Stimulated activated CD8-positive, alpha-beta memory T cell treated with anti-CD3 and anti-CD28 coated beads, Interleukin-4, amount 100 ng/mL, for 4 hours (primary cell): ENCODE measurements around the gene TNNT3.

Source experiments
- DNase-seq, 2 donors: peaks; one replicate each; pipeline ENCODE4 v3.0.0-alpha.2; 2020; ENCODE audit warnings: low read depth in 2 of 2, low spot score in 1 of 2

The TNNT3 gene

DNA sequence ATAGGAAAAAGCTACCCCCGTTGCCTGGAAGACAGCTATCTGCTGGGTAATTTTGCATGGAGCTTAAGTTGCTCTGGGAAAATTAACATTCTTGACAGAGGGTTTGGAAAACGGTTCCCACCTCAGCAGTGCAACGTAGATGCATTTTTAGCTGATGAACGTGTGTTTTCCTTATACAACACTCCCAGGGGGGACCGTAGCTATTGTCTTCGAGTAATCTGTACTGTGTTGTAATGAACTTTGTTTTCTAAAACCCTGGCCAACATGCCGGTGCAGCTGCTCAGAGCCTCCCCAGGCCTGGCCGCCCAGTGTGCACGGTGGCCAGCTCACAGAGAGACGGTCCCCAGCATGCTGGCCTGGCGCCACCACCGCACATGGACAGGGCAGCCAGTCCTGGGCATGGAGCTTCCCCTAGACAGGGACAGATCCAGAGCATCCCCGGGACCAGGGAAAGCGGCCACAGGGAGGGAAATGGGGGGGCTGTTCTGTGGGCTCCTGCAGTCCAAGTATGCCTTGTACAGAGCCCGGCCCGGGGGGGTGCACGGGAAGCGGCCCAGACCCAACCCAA is 2.2 kb downstream of the TNNT3 start:
- DNase-seq, result no peak

DNA sequence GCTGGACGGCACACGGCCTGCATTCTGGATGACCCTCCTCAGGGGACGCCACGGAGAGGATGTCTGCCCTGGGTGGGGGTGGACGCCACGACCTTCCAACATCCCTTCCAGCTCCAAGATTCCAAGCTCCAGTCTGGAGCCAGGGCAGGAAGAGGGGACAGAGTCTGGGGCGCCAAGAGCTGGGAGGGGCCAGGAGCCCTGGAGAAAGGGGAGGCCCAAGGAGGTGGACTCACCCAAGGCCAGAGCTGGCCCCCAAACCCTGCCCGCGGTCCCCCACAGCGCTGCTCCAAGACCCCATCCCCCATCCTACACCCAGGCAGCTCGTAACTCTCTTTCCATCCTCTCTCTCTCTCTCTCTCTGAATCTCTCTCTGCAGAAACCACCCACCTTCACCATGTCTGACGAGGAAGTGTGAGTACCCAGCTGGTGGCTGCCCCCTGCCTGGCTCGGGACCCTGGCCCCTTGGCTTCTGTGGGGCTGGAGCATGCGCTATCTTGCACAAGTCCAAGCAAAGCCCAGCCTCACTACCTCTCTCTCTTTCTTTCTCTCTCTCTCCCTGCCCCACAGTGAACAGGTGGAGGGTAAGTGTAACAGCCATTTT is 3.1 kb downstream of the TNNT3 start:
- no peak for DNase-seq

DNA sequence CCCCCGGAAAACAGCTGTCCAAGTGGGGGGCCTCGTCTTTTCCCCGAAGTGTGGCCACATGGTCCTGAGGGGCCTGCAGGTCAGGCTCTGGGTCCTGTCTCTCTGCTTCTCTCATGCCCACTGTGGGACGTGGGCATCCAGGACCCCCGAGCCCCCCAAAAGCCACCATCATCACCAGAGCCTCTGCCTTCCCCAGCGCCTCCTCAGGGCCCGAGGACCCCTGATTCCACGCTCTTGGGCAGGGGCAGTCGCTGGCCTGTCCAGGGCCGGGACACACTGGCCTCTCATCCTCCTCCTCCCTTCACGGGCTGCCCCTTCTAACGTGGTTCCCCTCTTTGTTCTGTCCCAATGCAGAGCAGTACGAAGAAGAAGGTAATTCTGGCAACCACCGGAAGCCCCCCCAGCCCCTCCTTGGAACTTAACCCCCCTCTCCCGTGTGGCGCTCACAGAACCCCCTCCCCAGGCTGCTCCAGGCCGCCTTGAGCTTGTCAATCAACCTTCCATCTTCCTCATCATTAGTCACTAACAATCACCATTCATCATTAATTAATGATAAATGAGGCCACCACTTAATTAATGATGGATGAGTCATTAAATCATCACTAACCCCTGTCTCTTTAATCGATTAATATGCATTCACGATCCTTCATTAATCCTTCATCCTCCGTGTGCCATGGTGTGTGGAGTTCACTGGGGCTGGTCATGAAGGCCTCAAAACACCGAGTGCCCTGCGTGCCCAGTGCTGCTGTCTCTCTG is 3.9 kb downstream of the TNNT3 start:
- DNase-seq, result no peak

DNA sequence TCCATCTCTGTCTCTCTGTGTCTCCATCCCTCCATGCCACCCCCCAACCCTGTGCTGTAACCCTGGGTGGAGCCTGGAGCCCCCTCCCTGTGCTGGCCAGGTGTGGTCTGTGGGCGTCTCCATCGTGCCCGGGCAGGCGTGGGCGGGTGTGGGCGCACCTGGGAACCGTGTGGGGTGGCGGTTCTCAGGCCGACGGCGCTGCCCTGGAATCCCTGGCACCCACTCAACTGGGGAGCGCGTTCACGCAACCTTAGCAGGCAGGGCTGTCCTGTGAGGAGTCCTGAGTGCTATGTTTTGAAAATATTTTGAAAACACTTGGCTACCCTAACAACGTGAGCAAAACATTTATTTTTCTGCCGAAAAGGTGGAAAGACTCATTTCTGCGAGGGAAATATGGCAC is 4.7 kb downstream of the TNNT3 start:
- DNase-seq, result no peak

DNA sequence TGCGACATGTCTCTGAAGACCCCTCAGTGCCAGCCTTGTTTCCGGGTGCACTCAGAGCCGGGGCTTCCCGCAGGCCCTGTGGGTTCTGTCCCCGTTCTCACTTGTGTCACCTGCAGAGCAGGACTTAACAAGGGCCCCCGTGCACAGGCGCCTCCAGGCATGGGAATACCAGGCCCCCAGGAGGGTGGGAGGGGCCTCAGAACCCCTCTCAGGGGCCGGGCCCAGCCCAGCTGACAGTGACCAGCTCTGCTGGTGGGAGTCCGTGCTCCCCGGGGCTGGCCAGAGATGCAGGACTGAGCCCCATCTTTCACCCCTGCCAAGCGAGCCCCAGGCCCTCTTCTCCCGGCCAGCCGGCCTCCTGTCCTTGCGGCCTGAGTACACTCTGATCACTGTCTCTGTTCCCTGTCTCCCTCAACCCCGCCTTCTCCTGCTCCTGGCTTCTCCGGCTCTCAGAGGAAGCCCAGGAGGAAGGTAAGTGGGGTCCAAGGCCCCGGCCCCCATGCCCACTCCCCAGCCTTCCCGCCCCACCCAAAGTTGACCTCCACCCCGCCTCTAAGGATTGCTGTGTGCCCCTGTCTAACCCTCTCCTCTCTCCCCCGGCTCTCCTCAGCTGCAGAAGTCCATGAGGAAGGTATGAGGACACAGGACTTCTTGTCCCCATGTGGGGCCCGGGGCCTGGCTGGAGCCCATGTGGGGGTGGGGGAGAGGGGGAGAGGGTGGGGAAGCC is 5.3 kb downstream of the TNNT3 start:
- no peak for DNase-seq

DNA sequence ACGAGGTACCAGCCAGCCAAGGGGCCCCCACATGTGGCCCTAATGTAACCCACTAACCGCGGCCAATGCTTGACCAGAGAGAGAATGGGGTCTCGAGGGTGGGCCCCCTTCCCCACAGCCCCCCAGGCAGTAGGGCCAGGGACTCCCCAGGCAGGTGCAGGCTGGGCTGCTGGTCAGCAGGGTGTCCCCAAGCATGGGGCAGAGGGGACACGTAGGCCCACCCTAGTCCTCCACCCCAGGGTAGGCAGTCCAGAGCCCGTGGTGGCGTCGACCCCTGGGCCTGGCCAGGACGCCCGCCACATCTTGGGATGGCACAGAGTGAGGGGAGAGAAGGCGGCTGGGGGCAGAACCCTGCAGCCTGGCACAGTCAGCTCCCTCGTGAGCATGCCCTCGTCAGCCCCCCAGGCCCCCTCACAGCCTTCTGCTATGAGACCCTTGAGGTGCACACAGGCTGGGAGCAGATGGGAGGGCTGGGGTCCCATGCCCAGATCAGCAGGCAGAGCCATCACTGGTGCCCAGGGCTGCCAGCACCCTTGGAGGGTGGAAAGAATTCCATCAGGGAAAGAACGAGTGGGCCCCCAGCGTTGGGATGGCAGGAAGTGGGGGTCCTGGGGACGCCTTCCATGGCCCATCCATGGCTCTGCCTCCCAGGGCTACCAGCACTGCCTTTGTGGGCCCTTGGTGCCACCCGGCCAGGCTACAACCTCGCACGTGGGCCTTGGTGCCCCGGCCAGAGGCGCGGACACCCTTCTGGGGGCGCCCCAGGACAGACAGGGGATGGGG is 6.1 kb downstream of the TNNT3 start:
- no peak for DNase-seq

DNA sequence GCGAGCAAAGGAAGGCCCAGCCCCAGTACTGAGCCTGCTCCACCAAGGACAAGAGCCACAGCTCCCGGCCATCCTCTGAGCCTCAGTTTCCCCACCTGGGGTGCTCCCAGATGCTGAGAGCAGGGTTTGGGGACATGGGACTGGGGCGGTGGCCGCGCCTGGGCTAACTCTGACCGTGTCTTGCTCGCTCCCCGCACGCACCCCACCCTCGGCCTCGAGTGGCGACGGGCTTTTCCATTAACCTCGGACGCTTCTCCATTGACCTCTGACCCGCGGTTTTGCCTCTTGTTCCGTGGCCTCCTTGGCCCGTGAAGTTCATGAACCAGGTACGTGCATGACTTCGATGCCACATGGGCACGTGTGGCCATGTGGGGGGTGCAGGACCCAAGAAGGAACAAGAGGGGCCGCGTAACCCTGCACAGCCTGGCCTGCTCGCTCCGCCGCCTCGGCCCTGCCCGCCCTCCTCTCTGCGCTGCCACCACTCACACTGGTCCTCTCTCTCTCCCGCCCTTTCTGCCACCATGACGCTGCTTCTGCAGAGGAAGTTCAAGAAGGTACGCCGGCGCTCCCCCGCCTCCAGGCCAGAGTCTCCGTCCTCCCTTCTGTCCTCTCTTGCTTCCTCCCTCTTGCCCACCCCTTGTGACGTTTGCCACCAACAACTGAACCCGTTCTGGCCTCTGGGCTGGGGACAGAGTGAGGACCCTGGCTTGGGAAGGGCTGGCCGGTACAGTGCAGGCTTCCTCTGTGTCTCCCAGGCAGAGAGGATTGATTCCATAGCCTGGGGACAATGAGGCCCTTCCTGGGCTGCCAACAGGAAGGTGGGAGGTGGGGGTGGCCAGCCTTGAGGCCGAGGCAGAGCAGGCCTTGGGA is 6.9 kb downstream of the TNNT3 start:
- DNase-seq, result no peak

DNA sequence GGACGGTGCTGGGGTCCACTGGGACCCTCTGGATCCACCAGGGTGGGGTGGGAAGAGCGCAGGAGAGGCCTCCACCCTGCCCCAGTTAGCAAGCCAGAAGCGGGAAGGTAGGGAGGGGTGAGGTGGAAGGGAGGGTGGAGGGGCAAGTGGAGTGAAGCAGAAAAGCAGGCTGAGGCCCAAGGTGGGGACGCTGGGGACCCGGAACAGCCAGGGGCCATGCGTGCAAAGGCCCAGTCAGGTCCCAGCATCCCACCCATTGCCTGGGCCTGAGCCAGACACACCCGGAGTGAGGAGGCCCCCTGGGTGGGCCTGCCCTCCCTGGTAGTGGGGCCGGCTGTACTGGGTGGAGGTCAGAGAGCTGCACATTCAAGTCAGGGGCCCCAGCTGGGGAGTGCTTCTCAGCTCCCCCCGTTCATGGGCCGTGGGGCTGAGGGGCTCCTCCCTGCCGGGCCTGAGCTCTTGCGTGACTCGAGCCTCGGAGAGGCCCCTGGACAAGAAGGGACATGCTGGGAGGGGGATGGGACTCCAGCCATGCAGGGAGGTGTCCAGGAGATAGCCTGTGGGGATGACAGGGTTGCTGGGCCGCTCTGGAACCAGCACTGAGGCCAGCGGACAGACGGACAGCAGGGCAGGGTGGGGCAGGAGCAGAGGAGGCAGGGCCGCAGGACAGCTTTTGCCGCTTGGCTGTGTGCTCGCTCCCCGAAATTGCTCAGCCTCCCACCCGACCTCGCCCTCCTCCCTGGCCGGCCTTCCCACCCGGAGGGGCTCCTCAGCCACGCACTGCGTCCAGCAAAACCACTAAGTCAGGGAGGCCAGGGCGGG is 7.7 kb downstream of the TNNT3 start:
- DNase-seq, result no peak

DNA sequence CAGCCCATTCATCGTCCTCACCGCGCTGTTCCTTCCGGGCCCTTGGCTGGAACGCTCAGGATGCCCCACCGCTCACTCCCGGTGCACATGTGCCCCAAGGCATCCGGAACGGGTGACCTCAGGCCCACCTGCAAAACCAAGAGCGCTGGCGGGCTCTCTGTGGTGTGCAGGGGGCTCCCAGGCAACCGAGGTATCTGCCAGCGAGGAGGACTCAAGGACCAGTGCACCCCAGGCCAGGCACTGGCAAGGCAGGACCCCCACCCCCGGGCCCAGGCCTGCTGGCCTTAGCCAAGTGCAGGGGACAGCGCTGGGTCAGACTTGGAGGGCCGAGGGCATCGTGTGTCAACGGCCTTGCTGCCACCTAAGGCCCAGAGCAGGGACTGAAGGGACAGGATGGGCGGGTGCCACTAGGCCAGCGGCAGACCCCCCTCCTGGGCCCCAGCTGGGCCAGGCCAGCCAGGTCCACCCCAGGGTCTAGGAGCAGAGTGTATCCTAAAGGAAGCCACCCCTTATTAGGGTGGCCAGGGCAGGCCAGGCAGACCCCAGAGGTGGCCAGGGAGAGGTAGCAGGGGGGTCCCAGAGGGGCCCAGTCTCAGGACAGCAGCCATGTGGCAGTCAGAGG is 8.5 kb downstream of the TNNT3 start:
- no peak for DNase-seq

DNA sequence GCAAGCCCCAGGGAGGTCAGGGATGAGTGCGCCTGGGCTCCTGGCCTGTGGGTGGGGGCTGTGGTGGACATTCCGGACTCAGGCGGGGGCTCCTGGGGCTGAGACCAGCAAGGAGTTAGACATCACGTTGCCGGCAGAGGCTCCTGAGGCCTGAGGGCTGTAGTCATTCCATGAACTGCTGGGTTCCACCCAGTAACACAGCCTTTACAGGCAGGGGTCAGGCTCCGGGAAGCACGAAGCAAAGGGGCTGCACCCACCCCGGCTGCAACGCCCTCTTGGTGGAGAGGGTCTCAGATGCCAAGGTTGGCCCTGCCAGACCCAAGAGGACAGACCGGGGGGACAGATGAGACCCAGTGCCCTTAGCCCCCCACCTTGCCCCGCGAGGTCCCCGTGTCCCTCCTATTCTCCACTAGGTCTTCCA is 9.0 kb downstream of the TNNT3 start:
- no peak for DNase-seq

DNA sequence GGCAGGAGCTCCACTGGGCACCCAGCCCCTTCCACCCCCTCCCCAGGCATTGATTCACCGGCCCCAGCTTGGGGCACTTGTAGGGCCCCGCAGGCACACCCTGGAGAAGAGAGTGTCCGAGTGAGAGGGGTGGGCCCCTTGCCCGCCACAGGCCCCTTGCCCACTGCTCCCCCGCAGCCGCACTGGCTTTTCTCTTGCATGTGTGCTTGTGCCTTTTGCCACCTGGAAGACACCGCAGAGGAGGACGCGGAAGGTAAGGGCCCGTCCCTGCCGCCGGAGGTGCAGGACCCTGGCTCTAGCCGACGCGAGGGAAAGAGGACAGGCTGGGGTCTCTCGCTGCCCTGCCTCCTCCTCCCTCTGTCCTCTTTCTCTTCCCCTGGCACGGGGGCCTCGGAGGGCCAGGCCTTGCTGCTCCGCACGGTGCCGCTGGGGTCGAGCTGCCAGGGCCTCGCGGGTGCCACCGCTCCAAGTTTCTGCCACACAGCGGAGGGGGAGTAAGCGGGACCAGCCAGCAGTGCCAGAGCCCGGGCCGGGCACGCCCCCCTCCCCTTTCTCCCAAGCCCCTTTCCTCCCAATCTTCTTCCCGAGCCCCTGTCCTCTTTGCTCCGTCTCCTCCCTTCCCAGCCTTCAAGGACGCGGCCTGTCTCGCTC is 9.5 kb downstream of the TNNT3 start:
- DNase-seq, result no peak

DNA sequence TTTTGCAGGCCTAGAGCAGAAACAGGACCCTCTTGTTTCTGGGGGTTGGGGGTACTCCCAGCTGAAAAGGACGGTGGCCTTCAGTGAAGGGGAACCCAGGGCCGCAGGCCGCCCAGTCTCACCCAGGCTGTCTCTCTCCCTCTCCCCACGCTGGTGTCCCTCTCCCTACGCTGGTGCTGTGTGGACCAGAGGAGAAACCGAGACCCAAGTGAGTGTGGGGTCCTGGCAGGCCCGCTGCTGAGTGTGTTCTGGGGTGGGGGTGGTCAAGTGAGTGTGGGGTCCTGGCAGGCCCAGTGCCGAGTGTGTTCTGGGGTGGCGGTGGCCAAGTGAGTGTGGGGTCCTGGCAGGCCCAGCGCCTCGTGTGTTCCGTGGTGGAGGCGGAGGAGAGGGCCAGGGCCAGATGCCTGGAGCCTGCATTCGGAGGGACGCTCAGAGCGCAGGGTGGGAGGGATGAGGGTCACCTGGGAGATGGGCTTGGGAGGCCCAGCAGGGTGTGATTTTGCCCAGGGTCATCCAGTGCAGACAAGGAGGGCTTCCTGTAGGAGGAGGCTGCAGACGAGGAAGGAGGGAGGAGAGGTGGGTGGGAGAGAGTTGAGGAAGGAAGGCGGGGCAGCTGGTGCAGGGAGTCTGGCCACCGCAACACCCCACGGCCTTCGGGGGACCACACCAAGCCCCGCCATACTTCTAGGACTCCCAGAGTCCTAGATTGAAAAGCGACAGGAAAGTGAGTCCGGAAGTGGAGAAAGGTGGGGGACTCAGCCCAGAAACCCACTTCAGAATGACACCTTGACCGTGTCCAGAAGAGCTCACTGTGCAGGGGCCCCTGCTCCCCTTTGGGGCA is 10.3 kb downstream of the TNNT3 start:
- no peak for DNase-seq

DNA sequence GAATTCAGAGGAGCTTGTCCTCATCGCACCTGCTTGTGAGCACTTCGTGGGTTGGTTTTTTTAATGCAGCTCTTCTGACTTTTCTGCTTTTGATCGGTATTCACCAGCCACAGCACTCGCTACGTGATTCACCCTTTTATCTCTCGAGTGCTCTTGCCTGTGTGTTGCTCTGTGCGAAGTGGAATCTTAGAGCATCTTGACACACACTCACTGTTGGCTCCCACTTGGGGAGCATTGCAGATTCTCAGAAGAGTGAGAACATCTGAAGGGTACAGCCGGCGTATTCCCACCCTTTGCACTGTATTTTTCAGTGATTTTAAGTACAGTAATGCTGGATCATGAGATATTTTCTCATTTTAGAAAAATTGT is 10.9 kb downstream of the TNNT3 start:
- DNase-seq, result no peak

DNA sequence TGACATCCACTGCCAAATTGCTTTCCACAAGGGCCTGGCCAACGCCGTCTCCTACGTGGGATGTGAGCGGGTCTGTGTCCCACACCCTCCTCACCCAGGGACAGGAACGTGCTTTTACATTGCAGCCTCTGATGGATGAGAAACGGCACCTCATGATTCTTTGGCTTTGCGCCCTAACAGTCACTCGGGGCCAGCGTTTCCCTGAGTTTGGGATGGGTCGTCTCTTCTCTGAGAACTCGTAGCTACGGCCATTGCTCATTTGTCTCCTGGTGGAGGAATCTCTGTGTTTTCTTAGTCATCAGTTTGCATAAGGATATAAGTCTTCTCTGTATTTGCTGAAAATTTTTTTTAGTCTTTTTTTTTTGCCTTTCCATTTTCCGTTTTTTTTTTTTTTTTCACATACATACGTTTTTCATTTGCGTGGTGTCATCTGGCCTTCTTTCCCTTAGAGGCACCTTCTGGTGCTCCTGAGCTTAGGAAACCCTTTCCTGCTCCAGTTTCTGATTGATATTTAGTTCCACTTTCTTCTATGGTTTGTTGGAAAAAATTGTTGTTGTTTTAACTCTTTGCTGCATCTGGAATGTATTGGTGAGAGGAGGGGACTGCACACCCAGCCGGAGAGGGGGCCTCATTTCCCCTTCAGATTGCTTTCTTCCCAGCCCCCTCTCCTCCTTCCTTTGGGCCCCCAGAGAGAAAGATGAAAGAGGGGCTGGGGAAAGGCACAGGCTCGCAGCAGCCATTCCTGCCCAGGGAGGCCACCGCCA is 12.0 kb downstream of the TNNT3 start:
- DNase-seq, result no peak

DNA sequence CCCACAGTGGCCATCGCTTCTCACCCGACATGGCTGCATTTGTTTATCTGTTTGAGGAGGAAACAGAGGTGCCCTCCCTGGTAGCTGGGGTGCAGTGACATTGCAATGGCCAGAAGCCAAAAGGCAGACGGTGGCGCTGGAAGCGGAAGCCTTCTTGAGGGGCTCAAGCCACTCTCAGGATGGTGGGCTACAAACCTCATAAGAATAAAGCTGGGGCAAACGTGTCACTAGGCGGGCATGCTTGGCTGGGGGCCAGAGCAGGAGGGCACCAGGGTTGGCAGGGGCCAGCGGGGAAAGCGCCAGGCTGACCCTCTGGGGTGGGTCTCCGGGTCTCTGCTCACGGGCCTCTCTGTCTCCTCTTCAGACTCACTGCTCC is 12.6 kb downstream of the TNNT3 start:
- no peak for DNase-seq

DNA sequence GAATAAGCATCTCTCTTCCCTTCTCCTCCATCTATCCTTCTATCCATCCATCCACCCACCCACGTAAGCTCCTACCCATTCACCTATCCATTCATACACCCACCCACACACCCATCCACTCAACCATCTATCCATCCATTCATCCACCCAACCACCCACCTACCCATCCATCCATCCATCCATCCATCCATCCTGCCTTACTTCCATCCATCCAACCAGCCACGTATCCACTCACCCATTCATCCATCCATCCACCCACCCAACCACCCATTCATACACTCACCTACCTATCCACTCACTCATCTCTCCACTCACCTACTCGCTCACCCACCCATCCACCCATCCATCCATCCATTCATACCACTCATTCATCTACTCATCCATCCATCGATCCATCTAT is 13.2 kb downstream of the TNNT3 start:
- DNase-seq, result no peak
